Measurements from ENCODE around the gene SMG6. TPM values are rescaled to one million over a fixed set of nuclear protein-coding genes. Genes with fewer than 3 reads are reported as not detected.
"Not testable (repeated sequence)": the region's sequence is repeated elsewhere in the genome, so short reads cannot be mapped to it uniquely, and the experiment has no call there.

Gene SMG6
- total and polyA plus RNA-seq, 2 donors (not counting 1 experiment from before 2014, with no cell fraction given), result 10.6 to 35.5 TPM

DNA sequence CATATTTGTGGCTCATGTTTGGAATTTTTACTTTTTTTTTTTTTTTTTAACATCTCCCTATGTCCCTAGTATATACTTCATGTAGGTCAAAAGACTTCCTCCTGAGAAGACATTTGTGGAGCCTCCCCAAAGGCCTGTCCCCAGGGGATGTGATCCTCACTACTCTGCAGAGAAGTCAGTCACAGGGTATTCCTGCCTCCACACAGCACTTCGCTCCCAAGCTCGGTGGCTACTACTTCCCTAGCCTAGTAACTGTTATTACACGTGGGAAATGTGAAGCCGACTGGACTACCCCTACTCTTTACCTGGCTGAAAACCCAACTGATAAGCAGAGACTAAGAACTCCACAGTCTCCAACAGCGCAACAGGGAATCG, 131.9 kb downstream of the SMG6 start:
- no peak overlapping the region for H3K4me2 ChIP-seq (replicated peaks; ENCODE audit: low read depth, low read length, poor library complexity, severe bottlenecking)
- H3K79me2 ChIP-seq (ENCODE audit: control insufficient read depth, insufficient read depth, low read length), result no peaks in the 10 kb centered on the region
- no peaks in the 10 kb centered on the region for H4K20me1 ChIP-seq (ENCODE audit: control insufficient read depth, insufficient read depth, low read length, poor library complexity, severe bottlenecking)
- POLR2A ChIA-PET, result interaction anchor here (0.7 kb wide), 1 partner anchor 118 kb away, joined by 5 read pairs; no protein-coding TSS in a partner anchor
- ATAC-seq (ENCODE audit: low read depth) (no peak), DNase-seq (no peak)
- Mint-ChIP-seq H3K4me3 (no peak overlapping the region), H3K9me3 (ENCODE audit: insufficient read depth) (no peaks in the 10 kb centered on the region), H3K4me1 (no peaks in the 10 kb centered on the region), H3K27me3 (no peaks in the 10 kb centered on the region), H3K27ac (no peak overlapping the region)
- H3K27ac ChIP-seq (ENCODE audit: low read length in 2 of 2), result no peak overlapping the region
- H3K36me3 ChIP-seq (replicated peaks in 1 of 2; ENCODE audit: control extremely low read depth in 1 of 2, control insufficient read depth in 1 of 2, extremely low read depth in 1 of 2, insufficient read depth in 2 of 2, low read length in 1 of 2), result peaks cover 2 to 20% of the 10 kb centered on the region in 2 experiments
- CTCF ChIA-PET, result no interaction called here
- no peaks in the 10 kb centered on the region for H3K9me3 ChIP-seq (ENCODE audit: control extremely low read depth in 1 of 3, control insufficient read depth in 2 of 3, insufficient read depth in 1 of 3, low read length in 2 of 3)
- WGBS (ENCODE audit: insufficient coverage), result 95% methylated on average over 4 of the region's 6 CpGs
- H3K9ac ChIP-seq (ENCODE audit: low read length), result no peak overlapping the region
- no peak overlapping the region for H3K4me3 ChIP-seq (ENCODE audit: control extremely low read depth in 1 of 5, extremely low read depth in 1 of 5, insufficient read depth in 1 of 5, low read depth in 2 of 5, low read length in 4 of 5)
- TF ChIP-seq EZH2 (IDR thresholded peaks at IDR 0.05; ENCODE audit: borderline replicate concordance, insufficient read depth, low read depth, low read length, poor library complexity, severe bottlenecking), result no peak
- TF ChIP-seq, protein P1, sequence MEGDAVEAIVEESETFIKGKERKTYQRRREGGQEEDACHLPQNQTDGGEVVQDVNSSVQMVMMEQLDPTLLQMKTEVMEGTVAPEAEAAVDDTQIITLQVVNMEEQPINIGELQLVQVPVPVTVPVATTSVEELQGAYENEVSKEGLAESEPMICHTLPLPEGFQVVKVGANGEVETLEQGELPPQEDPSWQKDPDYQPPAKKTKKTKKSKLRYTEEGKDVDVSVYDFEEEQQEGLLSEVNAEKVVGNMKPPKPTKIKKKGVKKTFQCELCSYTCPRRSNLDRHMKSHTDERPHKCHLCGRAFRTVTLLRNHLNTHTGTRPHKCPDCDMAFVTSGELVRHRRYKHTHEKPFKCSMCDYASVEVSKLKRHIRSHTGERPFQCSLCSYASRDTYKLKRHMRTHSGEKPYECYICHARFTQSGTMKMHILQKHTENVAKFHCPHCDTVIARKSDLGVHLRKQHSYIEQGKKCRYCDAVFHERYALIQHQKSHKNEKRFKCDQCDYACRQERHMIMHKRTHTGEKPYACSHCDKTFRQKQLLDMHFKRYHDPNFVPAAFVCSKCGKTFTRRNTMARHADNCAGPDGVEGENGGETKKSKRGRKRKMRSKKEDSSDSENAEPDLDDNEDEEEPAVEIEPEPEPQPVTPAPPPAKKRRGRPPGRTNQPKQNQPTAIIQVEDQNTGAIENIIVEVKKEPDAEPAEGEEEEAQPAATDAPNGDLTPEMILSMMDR (IDR thresholded peaks at IDR 0.05), result no peak
- H3K27me3 ChIP-seq (replicated peaks in 1 of 4; ENCODE audit: control extremely low read depth in 1 of 4, control insufficient read depth in 3 of 4, insufficient read depth in 4 of 4, low read length in 3 of 4), result no peaks in the 10 kb centered on the region
- intact Hi-C loops (cut with micrococcal nuclease), result no loop called here
- H2AFZ ChIP-seq (ENCODE audit: insufficient read depth, low read depth, low read length, poor library complexity, severe bottlenecking), result no peak overlapping the region
- H3K4me1 ChIP-seq (ENCODE audit: control insufficient read depth in 2 of 2, insufficient read depth in 2 of 2, low read length in 2 of 2), result no peaks in the 10 kb centered on the region

DNA sequence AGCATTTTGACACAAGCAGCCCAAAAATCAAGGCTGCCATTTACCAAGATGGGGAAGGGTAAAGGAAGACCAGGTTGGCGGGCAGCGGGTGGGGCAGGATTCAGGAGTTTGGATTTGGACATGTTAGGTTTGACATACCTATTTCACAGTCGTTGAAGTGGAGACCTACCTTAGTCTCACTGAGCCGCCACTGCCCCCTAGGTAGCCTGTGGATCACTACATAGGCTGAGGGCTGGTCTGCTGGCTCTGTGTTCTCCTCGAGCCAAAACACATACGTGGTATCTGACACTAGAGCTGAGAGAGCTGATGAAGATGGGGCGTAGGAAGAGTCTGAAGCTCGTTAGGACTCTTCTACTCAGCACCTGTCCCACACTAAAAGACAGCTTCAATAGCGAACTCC, 133.6 kb downstream of the SMG6 start:
- H3K27ac Mint-ChIP-seq, result no peak overlapping the region
- peaks cover 5 to 29% of the 10 kb centered on the region in 2 experiments for H3K36me3 ChIP-seq (replicated peaks in 1 of 2; ENCODE audit: control extremely low read depth in 1 of 2, control insufficient read depth in 1 of 2, extremely low read depth in 1 of 2, insufficient read depth in 2 of 2, low read length in 1 of 2)
- 81% methylated on average over 3 of the region's 9 CpGs for WGBS (ENCODE audit: insufficient coverage)

DNA sequence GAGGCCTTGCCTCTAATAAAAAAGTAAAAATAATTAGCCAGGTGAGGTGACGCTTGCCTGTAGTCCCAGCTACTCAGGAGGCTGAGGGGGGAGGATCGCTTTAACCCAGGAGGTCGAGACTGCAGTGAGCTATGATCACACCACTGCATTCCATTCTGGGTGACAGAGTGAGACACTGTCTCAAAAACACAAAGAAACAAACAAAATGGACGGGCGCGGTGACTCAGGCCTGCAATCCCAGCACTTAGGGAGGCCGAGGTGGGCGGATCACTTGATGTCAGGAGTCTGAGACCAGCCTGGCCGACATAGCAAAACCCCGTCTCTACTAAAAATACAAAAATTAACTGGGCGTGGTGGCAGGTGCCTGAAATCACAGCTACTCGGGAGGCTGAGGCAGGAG, 137.9 kb downstream of the SMG6 start:
- H3K27ac Mint-ChIP-seq; H3K9me3 Mint-ChIP-seq (ENCODE audit: insufficient read depth); ATAC-seq (ENCODE audit: low read depth); H3K79me2 ChIP-seq (ENCODE audit: control insufficient read depth, insufficient read depth, low read length); H3K4me3 Mint-ChIP-seq; POLR2A ChIA-PET; intact Hi-C loops (cut with micrococcal nuclease); H3K4me3 ChIP-seq (ENCODE audit: control extremely low read depth in 1 of 5, extremely low read depth in 1 of 5, insufficient read depth in 1 of 5, low read depth in 2 of 5, low read length in 4 of 5); H3K9ac ChIP-seq (ENCODE audit: low read length); H3K27me3 ChIP-seq (replicated peaks in 1 of 4; ENCODE audit: control extremely low read depth in 1 of 4, control insufficient read depth in 3 of 4, insufficient read depth in 4 of 4, low read length in 3 of 4); H3K4me1 ChIP-seq (ENCODE audit: control insufficient read depth in 2 of 2, insufficient read depth in 2 of 2, low read length in 2 of 2); H3K9me3 ChIP-seq (ENCODE audit: control extremely low read depth in 1 of 3, control insufficient read depth in 2 of 3, insufficient read depth in 1 of 3, low read length in 2 of 3); DNase-seq; H4K20me1 ChIP-seq (ENCODE audit: control insufficient read depth, insufficient read depth, low read length, poor library complexity, severe bottlenecking); H3K27ac ChIP-seq (ENCODE audit: low read length in 2 of 2); H3K27me3 Mint-ChIP-seq; H3K4me1 Mint-ChIP-seq; H2AFZ ChIP-seq (ENCODE audit: insufficient read depth, low read depth, low read length, poor library complexity, severe bottlenecking); H3K4me2 ChIP-seq (replicated peaks; ENCODE audit: low read depth, low read length, poor library complexity, severe bottlenecking): not testable (repeated sequence)
- CTCF ChIA-PET, result interaction anchor here (0.6 to 2.0 kb wide), 5 partner anchors 79 to 187 kb away, joined by 3 to 11 read pairs (median 3); partner anchors contain the start of gene HIC1
- peaks cover 5 to 19% of the 10 kb centered on the region in 2 experiments for H3K36me3 ChIP-seq (replicated peaks in 1 of 2; ENCODE audit: control extremely low read depth in 1 of 2, control insufficient read depth in 1 of 2, extremely low read depth in 1 of 2, insufficient read depth in 2 of 2, low read length in 1 of 2)
- 99% methylated on average over 8 of the region's 12 CpGs for WGBS (ENCODE audit: insufficient coverage)

More for the DNA sequence above, 133.6 kb downstream of the SMG6 start:
- no peak overlapping the region for H2AFZ ChIP-seq (ENCODE audit: insufficient read depth, low read depth, low read length, poor library complexity, severe bottlenecking)
- H3K27me3 ChIP-seq (replicated peaks in 1 of 4; ENCODE audit: control extremely low read depth in 1 of 4, control insufficient read depth in 3 of 4, insufficient read depth in 4 of 4, low read length in 3 of 4), result no peaks in the 10 kb centered on the region
- H3K79me2 ChIP-seq (ENCODE audit: control insufficient read depth, insufficient read depth, low read length), result no peaks in the 10 kb centered on the region
- ChIA-PET POLR2A (no interaction called here), CTCF (interaction anchor here (1.0 to 4.6 kb wide), 5 partner anchors 67 to 114 kb away, joined by 3 to 49 read pairs (median 4); partner anchors contain the start of gene HIC1)
- H3K9ac ChIP-seq (ENCODE audit: low read length), result no peak overlapping the region
- TF ChIP-seq, protein P1 (IDR thresholded peaks at IDR 0.05), result peak; percentile 29
- no peak for TF ChIP-seq EZH2 (IDR thresholded peaks at IDR 0.05; ENCODE audit: borderline replicate concordance, insufficient read depth, low read depth, low read length, poor library complexity, severe bottlenecking)
- H4K20me1 ChIP-seq (ENCODE audit: control insufficient read depth, insufficient read depth, low read length, poor library complexity, severe bottlenecking), result no peaks in the 10 kb centered on the region
- peak; percentile 48 for DNase-seq
- H3K9me3 Mint-ChIP-seq (ENCODE audit: insufficient read depth), result no peaks in the 10 kb centered on the region
- intact Hi-C loops (cut with micrococcal nuclease), result loop anchor here (1.0 kb wide), 1 partner anchor 116 kb away; no protein-coding TSS in a partner anchor
- no peak overlapping the region for H3K4me2 ChIP-seq (replicated peaks; ENCODE audit: low read depth, low read length, poor library complexity, severe bottlenecking)
- no peaks in the 10 kb centered on the region for H3K4me1 Mint-ChIP-seq
- ATAC-seq (ENCODE audit: low read depth), result no peak
- no peaks in the 10 kb centered on the region for H3K27me3 Mint-ChIP-seq
- H3K27ac ChIP-seq (ENCODE audit: low read length in 2 of 2), result no peak overlapping the region
- H3K4me3 ChIP-seq (ENCODE audit: control extremely low read depth in 1 of 5, extremely low read depth in 1 of 5, insufficient read depth in 1 of 5, low read depth in 2 of 5, low read length in 4 of 5), result no peak overlapping the region
- no peaks in the 10 kb centered on the region for H3K9me3 ChIP-seq (ENCODE audit: control extremely low read depth in 1 of 3, control insufficient read depth in 2 of 3, insufficient read depth in 1 of 3, low read length in 2 of 3)
- H3K4me3 Mint-ChIP-seq, result no peak overlapping the region
- no peaks in the 10 kb centered on the region for H3K4me1 ChIP-seq (ENCODE audit: control insufficient read depth in 2 of 2, insufficient read depth in 2 of 2, low read length in 2 of 2)

All from B cell (primary cell).